ENCODE measurements around the gene SKIC3. TPM values are rescaled to one million over a fixed set of nuclear protein-coding genes. Genes with fewer than 3 reads are reported as not detected.

Gene SKIC3
- total RNA-seq, 2 donors from 2014 or later: 104 to 112 TPM

DNA sequence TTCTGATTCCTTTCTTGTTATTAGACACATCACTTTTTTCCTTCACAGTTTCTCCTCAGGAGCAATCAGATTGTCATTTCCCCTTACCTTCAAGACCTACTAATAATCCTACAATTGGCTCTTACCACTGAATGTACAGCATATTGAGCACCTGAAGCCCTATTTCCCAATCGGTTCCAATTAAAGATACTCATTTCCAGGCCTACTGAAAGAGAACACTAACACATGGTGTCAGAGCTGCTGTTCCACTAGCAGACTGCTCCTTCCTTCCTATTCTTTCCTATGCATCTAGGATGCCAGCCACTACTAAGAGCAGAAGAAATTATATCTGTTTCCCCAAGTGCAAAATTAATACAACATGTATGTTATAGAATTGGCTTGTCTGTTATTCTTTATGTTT, 34.6 kb downstream of the SKIC3 start:
- Mint-ChIP-seq H3K4me1 (ENCODE audit: low read depth) (no peaks in the 10 kb centered on the region), H3K9me3 (no peaks in the 10 kb centered on the region), H3K27me3 (ENCODE audit: low read depth) (no peaks in the 10 kb centered on the region), H3K36me3 (ENCODE audit: insufficient read depth in 2 of 2) (peaks cover 6 to 14% of the 10 kb centered on the region in 2 donors), H3K4me3 (no peak overlapping the region), H3K27ac (no peak overlapping the region)
- DNase-seq (no peak), ATAC-seq (replicated peaks in 1 of 2) (no peak)

DNA sequence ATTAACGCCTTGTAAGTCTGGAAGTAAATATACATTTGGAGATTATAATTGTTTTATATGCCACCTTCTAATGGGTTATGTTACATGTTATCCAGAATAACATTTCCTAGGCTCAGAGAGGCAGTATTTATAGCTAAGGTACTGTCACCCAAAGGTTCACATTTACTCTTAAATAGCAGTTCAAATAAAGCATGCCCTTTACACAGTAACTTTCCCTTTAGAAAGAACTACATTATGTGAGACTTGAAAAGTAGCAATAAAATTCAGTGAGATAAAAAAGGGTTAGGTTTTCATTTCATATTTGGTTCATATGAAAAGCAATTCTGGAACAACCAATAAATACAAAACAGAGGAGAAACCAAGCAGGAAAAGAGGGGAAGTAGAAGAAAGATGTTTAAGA, 35.1 kb downstream of the SKIC3 start:
- Mint-ChIP-seq H3K36me3 (ENCODE audit: insufficient read depth in 2 of 2) (peaks cover 6 to 14% of the 10 kb centered on the region in 2 donors), H3K4me1 (ENCODE audit: low read depth) (no peaks in the 10 kb centered on the region)
- no peak for ATAC-seq (replicated peaks in 1 of 2)

DNA sequence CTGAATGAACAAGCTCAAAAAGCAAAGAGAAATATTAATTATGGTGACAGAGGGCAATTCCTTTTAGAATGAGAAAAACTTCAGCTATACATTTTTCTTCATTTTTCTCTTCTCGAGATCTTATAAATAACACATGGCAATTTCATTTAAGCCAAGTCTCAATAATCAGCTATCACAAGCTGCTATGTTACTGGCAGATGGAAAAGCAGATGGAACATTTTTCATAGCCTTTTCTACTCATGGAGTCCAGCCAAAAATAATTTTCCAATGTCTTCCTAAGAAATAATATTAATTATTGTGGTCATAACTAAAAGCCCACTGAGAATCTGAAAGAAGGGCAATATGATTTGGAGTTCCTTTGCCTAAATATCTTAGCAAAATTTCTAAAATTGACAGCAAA, 35.6 kb downstream of the SKIC3 start:
- DNase-seq (no peak), ATAC-seq (replicated peaks in 1 of 2) (no peak)
- Mint-ChIP-seq H3K4me3 (no peak overlapping the region), H3K27me3 (ENCODE audit: low read depth) (no peaks in the 10 kb centered on the region), H3K4me1 (ENCODE audit: low read depth) (no peaks in the 10 kb centered on the region), H3K9me3 (no peaks in the 10 kb centered on the region), H3K36me3 (ENCODE audit: insufficient read depth in 2 of 2) (peaks cover 6 to 14% of the 10 kb centered on the region in 2 donors), H3K27ac (peak overlapping the region; percentile 69)

More for the DNA sequence above, 35.1 kb downstream of the SKIC3 start:
- Mint-ChIP-seq H3K27ac (no peak overlapping the region), H3K27me3 (ENCODE audit: low read depth) (no peaks in the 10 kb centered on the region), H3K4me3 (no peak overlapping the region), H3K9me3 (no peaks in the 10 kb centered on the region)
- no peak for DNase-seq

DNA sequence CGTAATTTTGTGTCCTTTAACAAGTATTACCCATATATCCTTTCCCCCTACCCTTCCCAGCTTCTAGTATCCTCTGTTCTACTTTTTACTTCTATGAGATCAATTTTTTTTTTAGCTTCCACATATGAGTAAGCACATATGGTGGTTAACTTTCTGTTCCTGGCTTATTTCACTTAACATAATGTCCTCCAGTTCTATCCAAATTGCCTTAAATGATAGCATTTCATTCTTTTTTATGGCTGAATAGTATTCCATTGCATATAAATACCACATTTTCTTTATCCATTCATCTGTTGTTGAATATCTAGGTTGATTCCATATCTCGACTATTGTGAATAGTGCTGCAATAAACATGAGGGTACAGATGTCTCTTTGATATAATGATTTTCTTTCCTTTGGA, 36.4 kb downstream of the SKIC3 start:
- Mint-ChIP-seq H3K9me3 (no peaks in the 10 kb centered on the region), H3K27me3 (ENCODE audit: low read depth) (no peaks in the 10 kb centered on the region), H3K4me1 (ENCODE audit: low read depth) (no peaks in the 10 kb centered on the region), H3K4me3 (no peak overlapping the region), H3K27ac (peak overlapping the region; percentile 54), H3K36me3 (ENCODE audit: insufficient read depth in 2 of 2) (peaks cover 6 to 14% of the 10 kb centered on the region in 2 donors)
- ATAC-seq (replicated peaks in 1 of 2): no peak
- DNase-seq: no peak

DNA sequence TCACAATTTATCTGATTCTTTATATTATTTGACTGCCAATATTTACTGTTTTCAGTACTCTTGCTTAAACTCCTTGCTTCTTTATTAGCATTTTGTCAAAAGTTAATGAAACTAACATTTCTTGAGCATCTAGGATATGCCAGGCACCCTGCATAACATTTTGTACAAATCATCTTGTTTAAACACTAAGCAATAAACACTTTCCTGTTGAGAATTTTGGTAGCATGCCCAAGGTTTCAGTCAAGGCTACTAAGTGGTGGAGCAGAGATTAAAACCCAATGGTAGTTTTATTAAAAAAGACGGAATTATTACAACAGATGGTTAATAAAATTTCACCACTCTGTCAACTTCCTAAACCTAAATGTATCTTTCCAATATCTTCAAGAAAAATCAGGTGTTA, 43.2 kb downstream of the SKIC3 start:
- H3K27me3 Mint-ChIP-seq (ENCODE audit: low read depth): no peaks in the 10 kb centered on the region
- H3K36me3 Mint-ChIP-seq (ENCODE audit: insufficient read depth in 2 of 2): peaks cover 2 to 18% of the 10 kb centered on the region in 2 donors
- no peak overlapping the region for H3K27ac Mint-ChIP-seq
- no peak overlapping the region for H3K4me3 Mint-ChIP-seq
- H3K4me1 Mint-ChIP-seq (ENCODE audit: low read depth): peaks cover 5% of the 10 kb centered on the region
- no peak for ATAC-seq (replicated peaks in 1 of 2)
- no peaks in the 10 kb centered on the region for H3K9me3 Mint-ChIP-seq
- no peak for DNase-seq

DNA sequence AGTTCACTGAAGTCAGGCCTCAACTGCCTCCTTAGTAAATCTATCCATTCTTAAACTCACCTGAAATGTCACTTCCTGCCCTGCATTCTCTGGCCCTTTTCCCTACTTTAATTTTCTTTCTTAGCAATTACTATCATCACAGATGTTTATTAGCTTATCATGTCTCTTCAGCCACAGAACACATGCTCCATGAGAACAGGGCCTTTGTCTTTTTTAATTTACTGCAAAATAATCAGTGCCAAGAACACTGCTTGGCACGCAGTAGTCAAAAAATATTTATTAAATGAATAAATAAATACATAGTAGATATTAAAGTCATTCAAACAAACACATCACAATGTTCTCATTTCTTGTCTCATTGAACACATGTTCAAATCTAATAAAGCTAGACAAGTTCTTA, 46.2 kb downstream of the SKIC3 start:
- no peak for ATAC-seq (replicated peaks in 1 of 2)
- no peak overlapping the region for H3K4me3 Mint-ChIP-seq
- no peak for DNase-seq
- peaks cover 5% of the 10 kb centered on the region for H3K4me1 Mint-ChIP-seq (ENCODE audit: low read depth)
- H3K9me3 Mint-ChIP-seq: no peaks in the 10 kb centered on the region
- H3K36me3 Mint-ChIP-seq (ENCODE audit: insufficient read depth in 2 of 2): peaks cover 3 to 24% of the 10 kb centered on the region in 2 donors
- no peaks in the 10 kb centered on the region for H3K27me3 Mint-ChIP-seq (ENCODE audit: low read depth)
- H3K27ac Mint-ChIP-seq: peak overlapping the region; percentile 13

Other genes starting within 250 kb of the SKIC3 start
- gene FAM81B, start 163.6 kb downstream of the SKIC3 start, total RNA-seq: not detected
- gene ARSK, start 124 bp upstream of the SKIC3 start, total RNA-seq: 1 to 10 TPM; 6.4 to 7.2 TPM
- 1 to 10 TPM; 1.1 to 1.7 TPM for gene GPR150, start 65.1 kb upstream of the SKIC3 start, total RNA-seq
- 1 to 10 TPM; 4.0 to 4.8 TPM for gene RFESD, start 91.8 kb upstream of the SKIC3 start, total RNA-seq
- gene SPATA9, start 128.0 kb upstream of the SKIC3 start, total RNA-seq: under 1 TPM in 1 of 2 donors, not detected in 1; 0.36 TPM
- gene RHOBTB3, start 176.4 kb upstream of the SKIC3 start, total RNA-seq: 1 to 10 TPM; 1.3 to 5.2 TPM